ENCODE data around the gene CLNK. TPM values are rescaled to one million over a fixed set of nuclear protein-coding genes. Genes with fewer than 3 reads are reported as not detected.

CLNK gene
- polyA plus RNA-seq, 2 of the 4 experiments (the other 2 are of a cell fraction) = not detected

DNA sequence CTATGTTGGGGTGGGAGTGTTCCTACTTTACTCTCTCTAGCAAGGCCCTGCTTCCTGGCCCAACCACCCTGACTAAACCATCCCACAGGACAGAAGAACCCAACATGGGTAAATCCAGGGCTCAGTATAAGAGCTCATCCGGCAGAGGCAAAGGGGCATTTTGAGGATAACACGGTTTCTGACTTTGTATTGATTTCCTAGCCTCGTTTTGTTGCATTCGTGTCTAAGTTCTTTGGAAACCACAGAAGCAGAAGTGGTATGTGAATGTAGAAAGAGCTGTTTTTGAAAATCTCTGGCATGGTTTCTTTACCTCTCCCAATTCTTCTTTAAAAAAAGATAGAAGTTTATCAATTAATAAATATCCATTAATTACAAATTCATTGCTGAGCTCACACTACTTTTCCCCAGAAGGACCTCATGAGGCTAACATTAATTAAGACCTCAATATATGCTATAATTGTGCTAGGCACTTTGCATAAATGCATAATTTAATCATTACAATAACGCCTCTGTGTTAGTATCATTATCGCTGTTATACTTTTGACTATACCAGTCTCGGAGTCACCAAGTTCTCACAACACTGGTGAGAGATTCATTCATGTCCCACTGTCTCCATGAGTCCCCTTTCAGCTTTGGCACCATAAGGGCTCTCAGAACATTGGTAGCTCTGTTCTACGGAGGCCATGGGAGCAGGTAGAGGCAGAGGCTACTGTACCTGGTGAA, 5.8 kb upstream of the CLNK start:
- WGBS (ENCODE audit: missing lambda C conversion rate) = 23% methylated on average over 8 of the region's 8 CpGs
- no peak for TF ChIP-seq HOXB13 (CRISPR knock-in tag; IDR thresholded peaks at IDR 0.05; ENCODE audit: low read depth)
- TF ChIP-seq TFCP2L1 (CRISPR knock-in tag; IDR thresholded peaks at IDR 0.05) = no peak
- no peak for TF ChIP-seq ZNF302 (CRISPR knock-in tag; IDR thresholded peaks at IDR 0.05)
- no peak for TF ChIP-seq CBX8 (IDR thresholded peaks at IDR 0.05)
- no peak for TF ChIP-seq TP53 (CRISPR knock-in tag; IDR thresholded peaks at IDR 0.05)
- TF ChIP-seq, protein P1, sequence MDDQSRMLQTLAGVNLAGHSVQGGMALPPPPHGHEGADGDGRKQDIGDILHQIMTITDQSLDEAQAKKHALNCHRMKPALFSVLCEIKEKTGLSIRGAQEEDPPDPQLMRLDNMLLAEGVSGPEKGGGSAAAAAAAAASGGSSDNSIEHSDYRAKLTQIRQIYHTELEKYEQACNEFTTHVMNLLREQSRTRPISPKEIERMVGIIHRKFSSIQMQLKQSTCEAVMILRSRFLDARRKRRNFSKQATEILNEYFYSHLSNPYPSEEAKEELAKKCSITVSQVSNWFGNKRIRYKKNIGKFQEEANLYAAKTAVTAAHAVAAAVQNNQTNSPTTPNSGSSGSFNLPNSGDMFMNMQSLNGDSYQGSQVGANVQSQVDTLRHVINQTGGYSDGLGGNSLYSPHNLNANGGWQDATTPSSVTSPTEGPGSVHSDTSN (IDR thresholded peaks at IDR 0.05) = no peak
- no peak for TF ChIP-seq POLR2A (IDR thresholded peaks at IDR 0.05; ENCODE audit: low read length)
- no peak for TF ChIP-seq RARB (CRISPR knock-in tag; IDR thresholded peaks at IDR 0.05)
- no peak for TF ChIP-seq CHD4 (IDR thresholded peaks at IDR 0.05; ENCODE audit: borderline replicate concordance)
- TF ChIP-seq, protein P2, sequence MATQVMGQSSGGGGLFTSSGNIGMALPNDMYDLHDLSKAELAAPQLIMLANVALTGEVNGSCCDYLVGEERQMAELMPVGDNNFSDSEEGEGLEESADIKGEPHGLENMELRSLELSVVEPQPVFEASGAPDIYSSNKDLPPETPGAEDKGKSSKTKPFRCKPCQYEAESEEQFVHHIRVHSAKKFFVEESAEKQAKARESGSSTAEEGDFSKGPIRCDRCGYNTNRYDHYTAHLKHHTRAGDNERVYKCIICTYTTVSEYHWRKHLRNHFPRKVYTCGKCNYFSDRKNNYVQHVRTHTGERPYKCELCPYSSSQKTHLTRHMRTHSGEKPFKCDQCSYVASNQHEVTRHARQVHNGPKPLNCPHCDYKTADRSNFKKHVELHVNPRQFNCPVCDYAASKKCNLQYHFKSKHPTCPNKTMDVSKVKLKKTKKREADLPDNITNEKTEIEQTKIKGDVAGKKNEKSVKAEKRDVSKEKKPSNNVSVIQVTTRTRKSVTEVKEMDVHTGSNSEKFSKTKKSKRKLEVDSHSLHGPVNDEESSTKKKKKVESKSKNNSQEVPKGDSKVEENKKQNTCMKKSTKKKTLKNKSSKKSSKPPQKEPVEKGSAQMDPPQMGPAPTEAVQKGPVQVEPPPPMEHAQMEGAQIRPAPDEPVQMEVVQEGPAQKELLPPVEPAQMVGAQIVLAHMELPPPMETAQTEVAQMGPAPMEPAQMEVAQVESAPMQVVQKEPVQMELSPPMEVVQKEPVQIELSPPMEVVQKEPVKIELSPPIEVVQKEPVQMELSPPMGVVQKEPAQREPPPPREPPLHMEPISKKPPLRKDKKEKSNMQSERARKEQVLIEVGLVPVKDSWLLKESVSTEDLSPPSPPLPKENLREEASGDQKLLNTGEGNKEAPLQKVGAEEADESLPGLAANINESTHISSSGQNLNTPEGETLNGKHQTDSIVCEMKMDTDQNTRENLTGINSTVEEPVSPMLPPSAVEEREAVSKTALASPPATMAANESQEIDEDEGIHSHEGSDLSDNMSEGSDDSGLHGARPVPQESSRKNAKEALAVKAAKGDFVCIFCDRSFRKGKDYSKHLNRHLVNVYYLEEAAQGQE (IDR thresholded peaks at IDR 0.05) = no peak
- TF ChIP-seq NFE2L2 (conservative IDR thresholded peaks at IDR 0.05; ENCODE audit: low read length) = no peak
- no peak for TF ChIP-seq POLR2AphosphoS2 (conservative IDR thresholded peaks at IDR 0.05; ENCODE audit: low read length)
- TF ChIP-seq, protein P3, sequence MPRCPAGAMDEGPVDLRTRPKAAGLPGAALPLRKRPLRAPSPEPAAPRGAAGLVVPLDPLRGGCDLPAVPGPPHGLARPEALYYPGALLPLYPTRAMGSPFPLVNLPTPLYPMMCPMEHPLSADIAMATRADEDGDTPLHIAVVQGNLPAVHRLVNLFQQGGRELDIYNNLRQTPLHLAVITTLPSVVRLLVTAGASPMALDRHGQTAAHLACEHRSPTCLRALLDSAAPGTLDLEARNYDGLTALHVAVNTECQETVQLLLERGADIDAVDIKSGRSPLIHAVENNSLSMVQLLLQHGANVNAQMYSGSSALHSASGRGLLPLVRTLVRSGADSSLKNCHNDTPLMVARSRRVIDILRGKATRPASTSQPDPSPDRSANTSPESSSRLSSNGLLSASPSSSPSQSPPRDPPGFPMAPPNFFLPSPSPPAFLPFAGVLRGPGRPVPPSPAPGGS (IDR thresholded peaks at IDR 0.05) = no peak
- TF ChIP-seq CHD2 (IDR thresholded peaks at IDR 0.05; ENCODE audit: low read length, partially characterized antibody) = no peak
- TF ChIP-seq, protein P4, sequence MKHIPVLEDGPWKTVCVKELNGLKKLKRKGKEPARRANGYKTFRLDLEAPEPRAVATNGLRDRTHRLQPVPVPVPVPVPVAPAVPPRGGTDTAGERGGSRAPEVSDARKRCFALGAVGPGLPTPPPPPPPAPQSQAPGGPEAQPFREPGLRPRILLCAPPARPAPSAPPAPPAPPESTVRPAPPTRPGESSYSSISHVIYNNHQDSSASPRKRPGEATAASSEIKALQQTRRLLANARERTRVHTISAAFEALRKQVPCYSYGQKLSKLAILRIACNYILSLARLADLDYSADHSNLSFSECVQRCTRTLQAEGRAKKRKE (CRISPR knock-in tag; IDR thresholded peaks at IDR 0.05; ENCODE audit: low read depth) = no peak
- no peak for FAIRE-seq
- DNase-seq (ENCODE audit: low read depth in 1 of 2, low spot score in 1 of 2) = no peak
- Histone ChIP-seq H3K4me3 (no peak overlapping the region), H3K4me1 (no peaks in the 10 kb centered on the region), H3K9me3 (no peaks in the 10 kb centered on the region), H3K4me2 (no peak overlapping the region), H3K27ac (no peak overlapping the region)
- ChIA-PET POLR2A (no interaction called here), CTCF (interaction anchor here (1.1 kb wide), 1 partner anchor 18 kb away, joined by 3 read pairs; no protein-coding TSS in a partner anchor)
- no peak for ATAC-seq

DNA sequence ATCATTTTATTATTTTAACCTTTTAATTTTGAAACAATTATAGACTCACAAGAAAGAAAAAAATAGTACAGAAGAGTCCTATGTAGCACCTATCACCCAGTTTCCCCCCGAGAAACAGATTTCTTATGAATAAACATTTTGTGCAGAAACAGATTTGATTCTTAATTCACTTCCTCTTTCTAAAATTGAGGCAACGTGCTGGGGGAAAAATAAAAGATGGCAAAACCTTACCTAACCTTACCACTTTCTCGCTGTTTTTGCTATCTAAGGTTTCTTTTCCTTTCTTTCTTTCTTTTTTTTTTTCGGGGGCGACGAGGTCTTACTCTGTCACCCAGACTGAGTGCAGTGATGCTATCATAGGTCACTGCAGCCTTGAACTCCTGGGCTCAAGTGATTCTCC, 4.3 kb upstream of the CLNK start:
- no peaks in the 10 kb centered on the region for H3K4me1 ChIP-seq
- ChIA-PET POLR2A (no interaction called here), CTCF (no interaction called here)
- H3K4me3 ChIP-seq = no peak overlapping the region
- ATAC-seq (no peak), FAIRE-seq (no peak), DNase-seq (ENCODE audit: low read depth in 1 of 2, low spot score in 1 of 2) (no peak)
- no peak overlapping the region for H3K27ac ChIP-seq
- no peaks in the 10 kb centered on the region for H3K9me3 ChIP-seq
- WGBS (ENCODE audit: missing lambda C conversion rate) = 24% methylated on average over 6 of the region's 6 CpGs
- H3K4me2 ChIP-seq = no peak overlapping the region
- TF ChIP-seq JUN (IDR thresholded peaks at IDR 0.05) (no peak), RARB (CRISPR knock-in tag; IDR thresholded peaks at IDR 0.05) (no peak), PHF8 (IDR thresholded peaks at IDR 0.05; ENCODE audit: borderline replicate concordance, low read depth) (no peak), POLR2AphosphoS2 (conservative IDR thresholded peaks at IDR 0.05; ENCODE audit: low read length) (no peak), ZC3H11A (IDR thresholded peaks at IDR 0.05) (no peak), CHD4 (IDR thresholded peaks at IDR 0.05; ENCODE audit: borderline replicate concordance) (no peak), RFX5 (IDR thresholded peaks at IDR 0.05) (no peak), HEYL (CRISPR knock-in tag; IDR thresholded peaks at IDR 0.05) (no peak), EHF (CRISPR knock-in tag; IDR thresholded peaks at IDR 0.05) (no peak), FOSL2 (IDR thresholded peaks at IDR 0.05) (no peak), FOSL2 (CRISPR knock-in tag; IDR thresholded peaks at IDR 0.05) (no peak)
- TF ChIP-seq, protein P1 (IDR thresholded peaks at IDR 0.05) = no peak
- TF ChIP-seq, protein P4 (CRISPR knock-in tag; IDR thresholded peaks at IDR 0.05; ENCODE audit: low read depth) = no peak
- TF ChIP-seq, protein P5, sequence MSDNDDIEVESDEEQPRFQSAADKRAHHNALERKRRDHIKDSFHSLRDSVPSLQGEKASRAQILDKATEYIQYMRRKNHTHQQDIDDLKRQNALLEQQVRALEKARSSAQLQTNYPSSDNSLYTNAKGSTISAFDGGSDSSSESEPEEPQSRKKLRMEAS (IDR thresholded peaks at IDR 0.05) = no peak
- TF ChIP-seq, protein P6, sequence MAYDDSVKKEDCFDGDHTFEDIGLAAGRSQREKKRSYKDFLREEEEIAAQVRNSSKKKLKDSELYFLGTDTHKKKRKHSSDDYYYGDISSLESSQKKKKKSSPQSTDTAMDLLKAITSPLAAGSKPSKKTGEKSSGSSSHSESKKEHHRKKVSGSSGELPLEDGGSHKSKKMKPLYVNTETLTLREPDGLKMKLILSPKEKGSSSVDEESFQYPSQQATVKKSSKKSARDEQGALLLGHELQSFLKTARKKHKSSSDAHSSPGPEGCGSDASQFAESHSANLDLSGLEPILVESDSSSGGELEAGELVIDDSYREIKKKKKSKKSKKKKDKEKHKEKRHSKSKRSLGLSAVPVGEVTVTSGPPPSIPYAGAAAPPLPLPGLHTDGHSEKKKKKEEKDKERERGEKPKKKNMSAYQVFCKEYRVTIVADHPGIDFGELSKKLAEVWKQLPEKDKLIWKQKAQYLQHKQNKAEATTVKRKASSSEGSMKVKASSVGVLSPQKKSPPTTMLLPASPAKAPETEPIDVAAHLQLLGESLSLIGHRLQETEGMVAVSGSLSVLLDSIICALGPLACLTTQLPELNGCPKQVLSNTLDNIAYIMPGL (CRISPR knock-in tag; IDR thresholded peaks at IDR 0.05; ENCODE audit: borderline replicate concordance) = no peak
